CD4-positive, alpha-beta T cell (primary cell): ENCODE measurements around the gene ADPGK. TPM values are rescaled to one million over a fixed set of nuclear protein-coding genes. Genes with fewer than 3 reads are reported as not detected.

Experiments used
- ATAC-seq: fragments of 200-7000 bp; cut with Tn5 transposase; one replicate; pipeline ENCODE4 v1.10.0; 2022; ENCODE audit warnings: mild to moderate bottlenecking; ENCODE audit not compliant: poor library complexity
- CTCF ChIA-PET: fragments of 350-600 bp; sonication (Branson Sonifier 250); formaldehyde crosslinking; loops from one replicate; lab custom pipeline; 2021; ENCODE audit warnings: antibody characterized with exemption, inconsistent platforms; lab: Charles Lee
- POLR2A ChIA-PET: fragments of 350-600 bp; sonication (Branson Sonifier 250); formaldehyde crosslinking; loops from one replicate; lab custom pipeline; 2021; ENCODE audit warnings: antibody characterized with exemption, inconsistent platforms; lab: Charles Lee
- DNase-seq, 14 experiments: peaks; one replicate each; pipeline ENCODE4 v3.0.0-alpha.2; 2013 to 2020; ENCODE audit warnings: mixed read lengths in 2 of 14
- H3K27ac ChIP-seq, 2 donors: one replicate each; pipeline versions ENCODE4 v1.5.1 to v1.7.0; 2013; ENCODE audit warnings: low read length in 2 of 2, low read depth in 1 of 2, mild to moderate bottlenecking in 1 of 2
- H3K27me3 ChIP-seq, 2 experiments: 1 replicate in 1 of 2; 2 replicates in 1 of 2; pipeline versions ENCODE4 v1.6.1 to v1.7.0; 2013; ENCODE audit warnings: low read length in 2 of 2, control low read depth in 1 of 2, mild to moderate bottlenecking in 1 of 2, moderate library complexity in 1 of 2; ENCODE audit not compliant: insufficient read depth in 2 of 2, control insufficient read depth in 1 of 2
- H3K36me3 ChIP-seq: one replicate; pipeline ENCODE4 v1.6.1; 2013; ENCODE audit warnings: low read length, control low read depth; ENCODE audit not compliant: insufficient read depth
- H3K4me1 ChIP-seq: one replicate; pipeline ENCODE4 v1.6.1; 2013; ENCODE audit warnings: low read length, control low read depth; ENCODE audit not compliant: insufficient read depth
- H3K4me3 ChIP-seq: one replicate; pipeline ENCODE4 v1.5.1; 2013; ENCODE audit warnings: mild to moderate bottlenecking, low read length, moderate library complexity
- H3K9me3 ChIP-seq, 2 experiments: 1 replicate in 1 of 2; 2 replicates in 1 of 2; pipeline versions ENCODE4 v1.6.1 to v1.7.0; 2013; ENCODE audit warnings: low read length in 2 of 2, mild to moderate bottlenecking in 2 of 2, control low read depth in 1 of 2, moderate library complexity in 1 of 2; ENCODE audit not compliant: control insufficient read depth in 1 of 2, insufficient read depth in 1 of 2
- H3K27ac Mint-ChIP-seq: one replicate; pipeline ENCODE4 v1.8.0; 2020; ENCODE audit warnings: mixed read lengths
- H3K27me3 Mint-ChIP-seq: one replicate; pipeline ENCODE4 v1.8.0; 2021; ENCODE audit warnings: mixed read lengths
- H3K36me3 Mint-ChIP-seq: one replicate; pipeline ENCODE4 v1.8.0; 2021; ENCODE audit warnings: low read depth, mixed read lengths
- H3K4me1 Mint-ChIP-seq: one replicate; pipeline ENCODE4 v1.8.0; 2021; ENCODE audit warnings: low read depth, mixed read lengths
- H3K4me3 Mint-ChIP-seq: one replicate; pipeline ENCODE4 v1.8.0; 2020; ENCODE audit warnings: mild to moderate bottlenecking, mixed read lengths
- H3K9me3 Mint-ChIP-seq: one replicate; pipeline ENCODE4 v1.8.0; 2020; ENCODE audit warnings: mixed read lengths
- intact Hi-C, 2 experiments: fragments of 100-400 bp; cut with DNase I in 1 of 2; cut with micrococcal nuclease in 1 of 2; formaldehyde crosslinking; loops; one replicate each; pipeline versions ENCODE4 v1.15.1 to v1.9.0; 2023 to 2025; cut with DNase I, micrococcal nuclease
- total RNA-seq, 174 experiments: library from RNA in 2 of 174; stranded (reverse) in 2 of 174; gene quantifications; one replicate each; pipeline ENCODE4 v1.2.3 and lab custom pipeline; 2021 to 2026
- TF ChIP-seq, protein P1 (sequence below): fragments of 200-600 bp; IDR thresholded peaks from one replicate; pipeline ENCODE4 v1.8.0; 2022; ENCODE audit warnings: antibody characterized with exemption, mild to moderate bottlenecking

ADPGK gene
- total RNA-seq, 2 experiments from 2014 or later, result 88.8 to 92.5 TPM

DNA sequence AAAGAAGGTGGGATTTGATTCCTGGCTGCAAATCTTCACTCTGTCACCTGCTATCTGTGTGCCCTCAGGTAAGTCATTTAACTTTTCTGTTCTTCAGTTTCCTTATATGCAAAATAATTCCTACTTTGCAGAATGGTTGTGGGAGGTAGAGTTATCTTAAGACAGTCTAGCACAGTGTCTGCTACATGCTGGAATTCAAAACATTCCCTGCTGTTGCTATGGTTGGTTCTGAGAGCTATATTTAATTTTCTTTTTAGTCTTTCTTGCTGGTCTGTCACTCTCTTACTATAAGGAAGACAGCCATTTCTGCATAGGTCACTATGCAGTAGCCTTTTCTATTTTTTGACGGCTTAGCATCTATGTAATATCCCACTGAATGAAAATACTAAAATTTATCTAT is 4.0 kb upstream of the ADPGK start:
- intact Hi-C loops, result loop anchor here in 1 of 2 experiments (2.0 to 10.0 kb wide), 2 partner anchors 193 to 293 kb away; no protein-coding TSS in a partner anchor
- Histone ChIP-seq H3K36me3 (no peaks in the 10 kb centered on the region), H3K9me3 (no peaks in the 10 kb centered on the region), H3K4me3 (no peak overlapping the region), H3K27ac (no peak overlapping the region), H3K27me3 (no peaks in the 10 kb centered on the region), H3K4me1 (peaks cover 32% of the 10 kb centered on the region)
- Mint-ChIP-seq H3K4me1 (peaks cover 21% of the 10 kb centered on the region), H3K4me3 (no peak overlapping the region), H3K27me3 (no peaks in the 10 kb centered on the region), H3K9me3 (no peaks in the 10 kb centered on the region), H3K36me3 (peaks cover 15% of the 10 kb centered on the region), H3K27ac (no peak overlapping the region)
- DNase-seq (no peak), ATAC-seq (no peak)
- CTCF ChIA-PET, result no interaction called here
- POLR2A ChIA-PET, result no interaction called here
- TF ChIP-seq, protein P1, sequence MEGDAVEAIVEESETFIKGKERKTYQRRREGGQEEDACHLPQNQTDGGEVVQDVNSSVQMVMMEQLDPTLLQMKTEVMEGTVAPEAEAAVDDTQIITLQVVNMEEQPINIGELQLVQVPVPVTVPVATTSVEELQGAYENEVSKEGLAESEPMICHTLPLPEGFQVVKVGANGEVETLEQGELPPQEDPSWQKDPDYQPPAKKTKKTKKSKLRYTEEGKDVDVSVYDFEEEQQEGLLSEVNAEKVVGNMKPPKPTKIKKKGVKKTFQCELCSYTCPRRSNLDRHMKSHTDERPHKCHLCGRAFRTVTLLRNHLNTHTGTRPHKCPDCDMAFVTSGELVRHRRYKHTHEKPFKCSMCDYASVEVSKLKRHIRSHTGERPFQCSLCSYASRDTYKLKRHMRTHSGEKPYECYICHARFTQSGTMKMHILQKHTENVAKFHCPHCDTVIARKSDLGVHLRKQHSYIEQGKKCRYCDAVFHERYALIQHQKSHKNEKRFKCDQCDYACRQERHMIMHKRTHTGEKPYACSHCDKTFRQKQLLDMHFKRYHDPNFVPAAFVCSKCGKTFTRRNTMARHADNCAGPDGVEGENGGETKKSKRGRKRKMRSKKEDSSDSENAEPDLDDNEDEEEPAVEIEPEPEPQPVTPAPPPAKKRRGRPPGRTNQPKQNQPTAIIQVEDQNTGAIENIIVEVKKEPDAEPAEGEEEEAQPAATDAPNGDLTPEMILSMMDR, result no peak

DNA sequence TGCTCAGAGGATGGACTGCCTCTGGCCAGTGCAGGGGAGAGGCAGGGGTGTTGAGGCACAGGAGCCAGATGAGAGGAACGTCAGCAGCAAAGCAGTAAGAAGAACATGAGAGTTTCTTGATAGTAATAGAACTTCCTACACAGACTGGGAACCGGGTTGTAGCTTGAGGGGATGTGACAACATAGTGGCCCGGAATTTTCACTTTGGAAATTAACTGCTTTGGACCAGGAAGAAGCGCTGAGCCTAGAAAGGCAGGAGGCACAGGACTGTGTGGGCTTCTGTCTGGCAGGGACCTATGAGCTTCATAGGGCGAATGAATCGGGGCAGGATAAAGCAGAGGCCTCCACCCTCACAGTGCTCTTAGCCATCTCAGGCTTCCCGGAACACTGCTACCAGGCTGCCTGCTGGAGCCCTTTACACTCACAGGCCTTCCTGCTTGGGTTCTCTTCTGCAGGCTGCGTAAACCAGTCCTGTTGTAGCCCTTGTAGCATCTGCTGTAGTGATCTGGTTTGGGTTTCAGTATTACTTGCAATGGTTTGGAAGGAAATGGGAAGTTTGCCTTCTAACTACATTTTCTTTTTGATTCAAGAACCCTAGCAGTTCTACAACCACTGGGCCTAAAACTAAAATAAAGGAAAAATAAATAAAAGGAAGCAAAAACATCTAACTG is 3.3 kb upstream of the ADPGK start:
- H3K27me3 ChIP-seq, result no peaks in the 10 kb centered on the region
- Mint-ChIP-seq H3K4me3 (no peak overlapping the region), H3K9me3 (no peaks in the 10 kb centered on the region), H3K27me3 (no peaks in the 10 kb centered on the region), H3K27ac (peak overlapping the region; percentile 50), H3K36me3 (peaks cover 16% of the 10 kb centered on the region), H3K4me1 (peaks cover 25% of the 10 kb centered on the region)
- intact Hi-C loops, result loop anchor here in 1 of 2 experiments (2.0 to 10.0 kb wide), 2 partner anchors 192 to 294 kb away; no protein-coding TSS in a partner anchor
- no peak for ATAC-seq
- no peak overlapping the region for H3K4me3 ChIP-seq
- peaks cover 39% of the 10 kb centered on the region for H3K4me1 ChIP-seq
- ChIA-PET POLR2A (no interaction called here), CTCF (no interaction called here)
- no peaks in the 10 kb centered on the region for H3K9me3 ChIP-seq
- H3K36me3 ChIP-seq, result no peaks in the 10 kb centered on the region
- H3K27ac ChIP-seq, result peak overlapping the region in 1 of 2 donors; percentile 42
- DNase-seq, result peak in 3 of 14 experiments; percentile 11 to 26 (median 20)
- TF ChIP-seq, protein P1, result no peak

DNA sequence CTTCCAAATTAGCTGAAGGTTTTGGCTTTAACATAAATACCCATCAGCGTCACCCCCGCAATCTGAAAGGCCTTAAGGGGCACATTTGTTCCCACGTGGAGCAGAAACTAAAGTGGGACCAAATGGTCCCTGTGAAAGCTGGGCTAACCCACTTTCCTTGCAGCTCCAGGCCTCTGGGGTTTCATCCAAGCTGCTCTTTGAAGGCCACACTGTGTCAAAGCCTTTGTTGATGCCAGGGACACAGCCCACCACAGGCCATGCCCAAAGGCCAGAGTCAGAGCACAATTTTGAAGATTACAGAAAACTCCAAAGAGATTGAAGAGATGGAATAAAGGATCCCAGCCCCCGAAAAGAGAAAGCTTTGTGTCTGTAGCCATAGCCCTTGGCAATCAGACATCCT is 2.7 kb upstream of the ADPGK start:
- ATAC-seq (no peak), DNase-seq (no peak)
- TF ChIP-seq, protein P1, result no peak
- no peaks in the 10 kb centered on the region for H3K27me3 Mint-ChIP-seq
- ChIA-PET CTCF (no interaction called here), POLR2A (no interaction called here)
- Histone ChIP-seq H3K9me3 (no peaks in the 10 kb centered on the region), H3K36me3 (peaks cover under 1% of the 10 kb centered on the region), H3K4me1 (peaks cover 45% of the 10 kb centered on the region), H3K27ac (peak overlapping the region in 1 of 2 donors; percentile 88), H3K4me3 (no peak overlapping the region), H3K27me3 (no peaks in the 10 kb centered on the region)
- intact Hi-C loops, result loop anchor here in 1 of 2 experiments (2.0 to 10.0 kb wide), 2 partner anchors 191 to 295 kb away; no protein-coding TSS in a partner anchor
- H3K27ac Mint-ChIP-seq, result no peak overlapping the region
- peaks cover 16% of the 10 kb centered on the region for H3K36me3 Mint-ChIP-seq
- no peak overlapping the region for H3K4me3 Mint-ChIP-seq
- H3K4me1 Mint-ChIP-seq, result peaks cover 30% of the 10 kb centered on the region
- H3K9me3 Mint-ChIP-seq, result no peaks in the 10 kb centered on the region
